ENCODE results near the gene GIT1. TPM values are rescaled to one million over a fixed set of nuclear protein-coding genes. Genes with fewer than 3 reads are reported as not detected.

Gene GIT1
- total RNA-seq, 1 experiment from 2014 or later = 24.2 TPM

DNA sequence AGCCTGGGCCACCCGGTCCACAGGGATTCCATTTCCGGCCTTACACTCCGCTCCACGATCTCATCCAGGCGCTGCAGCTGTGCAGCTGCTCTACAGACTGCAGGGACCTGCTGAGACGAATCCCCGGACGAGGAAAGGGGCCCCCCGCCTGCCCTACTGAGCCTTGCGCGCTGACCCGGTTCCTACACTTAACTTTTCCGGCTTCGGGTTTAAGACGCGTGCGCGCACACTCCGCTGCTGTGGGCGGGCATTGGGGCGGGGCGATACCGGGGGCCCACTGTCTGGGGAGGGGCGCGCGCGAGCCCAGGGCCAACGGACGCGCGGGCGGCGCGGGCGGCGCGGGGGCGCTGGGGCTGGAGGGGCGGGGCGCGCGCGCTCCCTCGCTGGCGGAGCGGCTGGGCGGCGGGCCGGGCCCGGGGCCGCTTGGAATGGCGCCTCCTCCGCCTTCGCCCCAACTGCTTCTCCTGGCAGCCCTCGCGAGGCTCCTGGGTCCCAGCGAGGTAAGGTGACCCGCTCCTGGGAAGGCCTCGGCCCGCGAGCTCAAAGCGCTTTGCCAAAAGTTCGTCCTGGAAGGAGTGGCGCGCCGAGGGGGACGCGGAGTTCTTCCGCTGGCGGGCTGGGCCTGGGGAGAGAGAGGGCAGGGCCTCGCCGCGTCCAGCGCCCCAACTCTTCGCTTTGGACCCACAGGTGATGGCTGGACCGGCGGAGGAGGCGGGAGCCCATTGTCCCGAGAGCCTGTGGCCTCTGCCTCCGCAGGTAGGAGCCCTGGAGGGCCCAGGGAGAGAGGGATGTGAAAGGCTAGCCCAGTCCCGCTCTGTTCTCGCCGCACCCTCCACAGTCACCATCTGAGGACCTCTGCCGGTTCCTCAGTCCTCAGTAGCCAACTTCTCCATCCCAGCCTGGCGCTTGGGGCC, 20.9 kb downstream of the GIT1 start, which contains the start of gene TP53I13:
TP53I13 (plus strand) TSS at position 371 of the 914 bp plus-strand sequence; CDS start at position 429, 58 bp downstream.
- peak within 1 kb of the TSS; percentile 19; the same call in 1 of the 2 replicates for H3K27ac ChIP-seq (ENCODE audit: low read length)
- H4K20me1 ChIP-seq (ENCODE audit: low read length) = no peaks in the 10 kb centered on the region
- peak within 1 kb of the TSS; percentile 88 for H2AFZ ChIP-seq (ENCODE audit: low read length)
- H3K4me2 ChIP-seq (ENCODE audit: low read length) = peak within 1 kb of the TSS; percentile 98
- no TSS peak for BruUV-seq (replicated peaks)
- ATAC-seq = peak; percentile 51
- POLR2A ChIA-PET (ENCODE audit: unreplicated experiment) = no interaction called here
- no peaks in the 10 kb centered on the region for H3K9me3 ChIP-seq (ENCODE audit: low read length)
- H3K27me3 ChIP-seq (ENCODE audit: low read length) = no peaks in the 10 kb centered on the region
- intact Hi-C loops (cut with micrococcal nuclease) = no loop called here
- CTCF ChIA-PET = interaction anchor here (0.9 kb wide), 1 partner anchor 13 kb away, joined by 3 read pairs; no protein-coding TSS in a partner anchor
- DNase-seq = peak; percentile 74
- peak within 1 kb of the TSS; percentile 57 for H3K9ac ChIP-seq (ENCODE audit: low read length)
- peaks cover 7% of the 10 kb centered on the region; the same call in 1 of the 2 replicates for H3K4me1 ChIP-seq (ENCODE audit: insufficient read depth, low read length)
- H3K9me2 ChIP-seq (replicated peaks; ENCODE audit: low read length) = no peaks in the 10 kb centered on the region
- no peaks in the 10 kb centered on the region for H3K79me2 ChIP-seq (ENCODE audit: low read length)
- H3K4me3 ChIP-seq (ENCODE audit: low read length) = peak within 1 kb of the TSS; percentile 85
- TF ChIP-seq EZH2phosphoT487 (IDR thresholded peaks at IDR 0.05; ENCODE audit: borderline replicate concordance, low read length) (no peak), EZH2 (IDR thresholded peaks at IDR 0.05; ENCODE audit: low read length, unreplicated experiment) (no peak)
- TF ChIP-seq, protein P1, sequence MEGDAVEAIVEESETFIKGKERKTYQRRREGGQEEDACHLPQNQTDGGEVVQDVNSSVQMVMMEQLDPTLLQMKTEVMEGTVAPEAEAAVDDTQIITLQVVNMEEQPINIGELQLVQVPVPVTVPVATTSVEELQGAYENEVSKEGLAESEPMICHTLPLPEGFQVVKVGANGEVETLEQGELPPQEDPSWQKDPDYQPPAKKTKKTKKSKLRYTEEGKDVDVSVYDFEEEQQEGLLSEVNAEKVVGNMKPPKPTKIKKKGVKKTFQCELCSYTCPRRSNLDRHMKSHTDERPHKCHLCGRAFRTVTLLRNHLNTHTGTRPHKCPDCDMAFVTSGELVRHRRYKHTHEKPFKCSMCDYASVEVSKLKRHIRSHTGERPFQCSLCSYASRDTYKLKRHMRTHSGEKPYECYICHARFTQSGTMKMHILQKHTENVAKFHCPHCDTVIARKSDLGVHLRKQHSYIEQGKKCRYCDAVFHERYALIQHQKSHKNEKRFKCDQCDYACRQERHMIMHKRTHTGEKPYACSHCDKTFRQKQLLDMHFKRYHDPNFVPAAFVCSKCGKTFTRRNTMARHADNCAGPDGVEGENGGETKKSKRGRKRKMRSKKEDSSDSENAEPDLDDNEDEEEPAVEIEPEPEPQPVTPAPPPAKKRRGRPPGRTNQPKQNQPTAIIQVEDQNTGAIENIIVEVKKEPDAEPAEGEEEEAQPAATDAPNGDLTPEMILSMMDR (conservative IDR thresholded peaks at IDR 0.05; ENCODE audit: low read depth, low read length) = no peak
- no peaks in the 10 kb centered on the region for H3K36me3 ChIP-seq (ENCODE audit: low read depth, low read length)
- no peaks in the 10 kb centered on the region for H3F3A ChIP-seq (ENCODE audit: low read length, unreplicated experiment)

DNA sequence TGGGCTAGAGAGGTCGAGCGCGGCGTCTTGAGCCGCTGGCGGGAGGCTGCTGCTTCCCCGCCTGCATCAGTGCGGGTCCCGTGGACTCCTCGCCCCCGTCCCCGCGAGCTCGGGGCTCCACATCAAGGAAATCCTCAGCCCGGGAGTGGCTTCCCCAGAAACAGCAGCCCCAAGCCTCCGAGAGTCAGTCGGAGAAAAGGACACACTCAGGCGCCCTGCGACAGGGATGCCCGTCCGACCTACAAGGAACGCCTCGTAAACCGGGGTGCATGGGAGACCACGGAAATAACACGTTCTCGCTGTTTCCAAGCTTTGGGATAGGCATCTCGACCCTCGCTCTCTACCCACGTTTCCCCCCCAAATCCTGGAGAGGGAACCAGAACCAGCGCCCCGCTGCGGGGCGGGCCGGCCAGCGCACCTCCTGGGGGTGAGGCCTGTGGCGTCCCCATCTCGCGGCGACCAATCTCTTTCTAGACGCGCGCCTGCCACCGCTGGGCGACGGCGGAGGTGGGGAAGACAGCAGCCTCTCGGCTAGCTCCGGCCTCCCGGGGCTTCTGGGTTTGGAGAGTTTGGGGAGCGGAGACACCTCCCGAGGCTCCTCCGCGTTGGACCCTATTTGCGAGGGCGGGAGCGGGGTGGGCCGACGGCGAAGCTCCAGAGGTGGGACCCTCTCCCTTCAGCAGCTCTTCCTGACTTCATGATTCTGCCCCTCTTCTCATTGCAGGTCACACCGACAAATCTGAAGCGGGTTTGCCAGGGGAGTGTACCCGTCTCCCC, 21.7 kb downstream of the GIT1 start:
- no peaks in the 10 kb centered on the region for H3K27me3 ChIP-seq (ENCODE audit: low read length)
- no peaks in the 10 kb centered on the region for H3K9me2 ChIP-seq (replicated peaks; ENCODE audit: low read length)
- H3K36me3 ChIP-seq (ENCODE audit: low read depth, low read length) = no peaks in the 10 kb centered on the region
- no peaks in the 10 kb centered on the region for H3K79me2 ChIP-seq (ENCODE audit: low read length)
- peak overlapping the region; percentile 85 for H3K4me3 ChIP-seq (ENCODE audit: low read length)
- BruUV-seq (replicated peaks) = TSS peak; percentile 66
- ChIA-PET CTCF (interaction anchor here (0.6 kb wide), 1 partner anchor 317 kb away, joined by 3 read pairs; no protein-coding TSS in a partner anchor), POLR2A (ENCODE audit: unreplicated experiment) (no interaction called here)
- peak; percentile 52 for ATAC-seq
- peak overlapping the region; percentile 85 for H2AFZ ChIP-seq (ENCODE audit: low read length)
- H3K27ac ChIP-seq (ENCODE audit: low read length) = peak overlapping the region; percentile 19; the same call in 1 of the 2 replicates
- TF ChIP-seq EZH2phosphoT487 (IDR thresholded peaks at IDR 0.05; ENCODE audit: borderline replicate concordance, low read length) (no peak), EZH2 (IDR thresholded peaks at IDR 0.05; ENCODE audit: low read length, unreplicated experiment) (no peak)
- TF ChIP-seq, protein P1 (conservative IDR thresholded peaks at IDR 0.05; ENCODE audit: low read depth, low read length) = peak; percentile 35
- intact Hi-C loops (cut with micrococcal nuclease) = no loop called here
- peak overlapping the region; percentile 34; the same call in 1 of the 2 replicates for H3K9ac ChIP-seq (ENCODE audit: low read length)
- H3F3A ChIP-seq (ENCODE audit: low read length, unreplicated experiment) = no peaks in the 10 kb centered on the region
- H3K9me3 ChIP-seq (ENCODE audit: low read length) = no peaks in the 10 kb centered on the region
- H3K4me1 ChIP-seq (ENCODE audit: insufficient read depth, low read length) = peaks cover 7% of the 10 kb centered on the region; the same call in 1 of the 2 replicates
- H4K20me1 ChIP-seq (ENCODE audit: low read length) = no peaks in the 10 kb centered on the region
- DNase-seq = peak; percentile 47
- peak overlapping the region; percentile 98 for H3K4me2 ChIP-seq (ENCODE audit: low read length)
